SJSA1 (cell line): ENCODE measurements around the gene MTA2. TPM values are rescaled to one million over a fixed set of nuclear protein-coding genes. Genes with fewer than 3 reads are reported as not detected.
A peak's percentile ranks its signal among the peaks of the same experiment; 100 is the strongest.
"Not testable (repeated sequence)": the region's sequence is repeated elsewhere in the genome, so short reads cannot be mapped to it uniquely, and the experiment has no call there.

Source experiments
- DNase-seq, 2 experiments: peaks; one replicate each; pipeline ENCODE4 v3.0.0-alpha.2; 2015 to 2020; ENCODE audit warnings: low spot score in 2 of 2, low read depth in 1 of 2
- H3K27ac ChIP-seq: fragments of 250-450 bp; sonication (Bioruptor Pico); 2 replicates; pipeline ENCODE4 v1.5.1; 2020; ENCODE audit warnings: mild to moderate bottlenecking, moderate library complexity
- H3K27me3 ChIP-seq: fragments of 250-450 bp; sonication (Bioruptor Pico); replicated peaks from 2 replicates; pipeline ENCODE4 v1.5.1; 2020; ENCODE audit warnings: mild to moderate bottlenecking, moderate library complexity
- H3K36me3 ChIP-seq: fragments of 250-450 bp; sonication (Bioruptor Pico); 2 replicates; pipeline ENCODE4 v1.5.1; 2020; ENCODE audit warnings: mild to moderate bottlenecking
- H3K4me1 ChIP-seq: fragments of 250-450 bp; sonication (Bioruptor Pico); replicated peaks from 2 replicates; pipeline ENCODE4 v1.6.1; 2021; ENCODE audit warnings: mild to moderate bottlenecking
- H3K4me3 ChIP-seq: fragments of 250-450 bp; sonication (Bioruptor Pico); 2 replicates; pipeline ENCODE4 v1.5.1; 2020; ENCODE audit warnings: mild to moderate bottlenecking
- H3K9me3 ChIP-seq: fragments of 250-450 bp; sonication (Bioruptor Pico); replicated peaks from 2 replicates; pipeline ENCODE4 v1.5.1; 2020; ENCODE audit warnings: mild to moderate bottlenecking
- total RNA-seq: library from RNA; depleted of rRNA; stranded (reverse); fragments of >200 nt; shearing (Covaris generic); gene quantifications from 2 replicates; pipeline ENCODE4 v1.2.3, GENCODE V29; 2014

Gene MTA2
- total RNA-seq, 1 experiment from 2014 or later = 214 TPM

DNA sequence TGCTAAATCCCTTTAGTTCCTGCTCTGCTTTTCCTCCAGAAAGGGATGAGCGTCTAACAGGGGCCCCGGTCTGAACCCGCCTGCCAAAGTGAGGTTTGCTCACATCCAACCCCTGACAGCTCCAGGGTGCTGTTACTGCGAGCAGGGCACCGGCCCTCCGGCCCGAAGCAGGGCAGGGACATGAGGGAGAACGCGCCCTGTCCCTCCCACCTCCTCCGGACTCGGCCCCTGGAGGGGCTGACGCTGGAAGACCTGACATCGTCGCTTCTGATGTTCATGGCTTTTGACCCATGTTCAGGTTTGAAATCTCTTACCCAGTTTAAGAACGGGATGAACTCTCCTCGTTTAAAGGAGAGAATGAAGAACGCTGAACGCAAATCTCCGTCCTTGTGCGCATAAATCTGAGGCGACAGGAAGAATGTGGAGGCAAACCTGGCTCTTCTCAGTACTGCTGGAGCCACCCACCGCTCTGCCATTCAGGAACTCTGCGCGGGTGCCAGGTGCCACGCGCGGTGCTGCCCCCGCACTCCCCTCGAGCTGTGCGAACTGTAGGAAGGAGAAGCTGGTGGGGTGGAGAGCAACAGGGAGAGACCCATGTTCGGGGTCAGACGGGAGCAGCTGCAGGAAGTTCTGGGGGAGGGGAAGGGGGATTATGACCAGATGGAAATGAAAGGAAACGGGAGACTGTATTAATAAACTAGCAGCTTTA is 27.1 kb downstream of the MTA2 start:
- no peaks in the 10 kb centered on the region for H3K9me3 ChIP-seq
- H3K4me3 ChIP-seq = peak overlapping the region; percentile 67
- peak overlapping the region; percentile 61 for H3K27ac ChIP-seq
- H3K27me3 ChIP-seq = no peaks in the 10 kb centered on the region
- H3K36me3 ChIP-seq = peaks cover 84% of the 10 kb centered on the region
- DNase-seq = no peak
- peaks cover 23% of the 10 kb centered on the region for H3K4me1 ChIP-seq

GRCh38 chr11:62573592-62574362 is 27.9 kb downstream of the MTA2 start, which contains the start of gene EEF1G:
TSS of gene EEF1G (minus strand) at chr11:62573891. CDS start at chr11:62573842, 49 bp downstream.
- Histone ChIP-seq H3K4me1 (peaks cover 23% of the 10 kb centered on the region), H3K27ac (peak within 1 kb of the TSS; percentile 61), H3K27me3 (no peaks in the 10 kb centered on the region), H3K9me3 (no peaks in the 10 kb centered on the region), H3K36me3 (peaks cover 85% of the 10 kb centered on the region), H3K4me3 (peak within 1 kb of the TSS; percentile 67)
- peak; percentile 100 for DNase-seq

DNA sequence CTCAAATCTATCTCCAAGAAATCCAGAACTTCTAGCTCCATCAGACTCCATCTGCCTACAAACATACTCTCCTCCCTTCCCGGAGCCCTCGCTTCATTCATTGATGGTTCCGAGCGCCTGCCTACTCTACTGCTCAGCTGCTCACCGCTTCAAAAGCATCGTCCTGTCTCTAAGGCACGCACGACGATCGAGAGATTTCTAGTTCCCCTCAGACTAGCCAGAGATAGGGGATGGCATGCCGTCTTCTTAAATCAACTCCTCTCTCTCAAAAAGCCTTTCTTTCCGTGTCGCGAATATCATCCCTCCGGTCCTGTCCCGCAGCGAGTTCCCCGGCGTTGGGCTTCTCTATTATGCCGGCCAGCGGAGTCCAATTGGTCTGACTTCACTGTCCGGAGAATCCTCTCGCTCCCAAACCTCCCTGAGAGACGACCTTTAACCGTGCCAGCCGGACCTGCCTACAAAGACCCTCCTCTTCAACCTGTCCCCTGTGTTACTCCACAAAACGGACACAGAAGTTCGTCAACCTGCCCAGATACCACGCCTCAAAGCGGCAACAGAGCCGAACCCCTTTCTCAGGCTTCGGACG is 28.6 kb downstream of the MTA2 start:
- DNase-seq = no peak
- Histone ChIP-seq H3K36me3 (peaks cover 85% of the 10 kb centered on the region), H3K9me3 (no peaks in the 10 kb centered on the region)

GRCh38 chr11:62572431-62572830 is 29.2 kb downstream of the MTA2 start:
- peaks cover 23% of the 10 kb centered on the region for H3K4me1 ChIP-seq
- no peak for DNase-seq
- no peaks in the 10 kb centered on the region for H3K27me3 ChIP-seq
- H3K36me3 ChIP-seq = peaks cover 91% of the 10 kb centered on the region
- H3K9me3 ChIP-seq = no peaks in the 10 kb centered on the region
- peak overlapping the region; percentile 67 for H3K4me3 ChIP-seq
- H3K27ac ChIP-seq = no peak overlapping the region

More for the DNA sequence above, 28.6 kb downstream of the MTA2 start:
- Histone ChIP-seq H3K27ac (peak overlapping the region; percentile 47), H3K4me3 (peak overlapping the region; percentile 67), H3K27me3 (no peaks in the 10 kb centered on the region), H3K4me1 (peaks cover 23% of the 10 kb centered on the region)

GRCh38 chr11:62571493-62571892 is 30.2 kb downstream of the MTA2 start:
- H3K27ac ChIP-seq, H3K4me3 ChIP-seq, DNase-seq, H3K27me3 ChIP-seq, H3K9me3 ChIP-seq: not testable (repeated sequence)
- peaks cover 92% of the 10 kb centered on the region for H3K36me3 ChIP-seq
- peaks cover 23% of the 10 kb centered on the region for H3K4me1 ChIP-seq

GRCh38 chr11:62570903-62571302 is 30.8 kb downstream of the MTA2 start:
- H3K4me3 ChIP-seq, H3K9me3 ChIP-seq, H3K27ac ChIP-seq, H3K27me3 ChIP-seq, DNase-seq: not testable (repeated sequence)
- Histone ChIP-seq H3K36me3 (peaks cover 92% of the 10 kb centered on the region), H3K4me1 (peaks cover 23% of the 10 kb centered on the region)

GRCh38 chr11:62569611-62570010 is 32.1 kb downstream of the MTA2 start:
- Histone ChIP-seq H3K36me3 (peaks cover 94% of the 10 kb centered on the region), H3K27me3 (no peaks in the 10 kb centered on the region), H3K9me3 (no peaks in the 10 kb centered on the region), H3K27ac (no peak overlapping the region), H3K4me3 (no peak overlapping the region), H3K4me1 (peaks cover 14% of the 10 kb centered on the region)
- no peak for DNase-seq

- no peaks in the 10 kb centered on the region for H3K9me3 ChIP-seq
- H3K27me3 ChIP-seq = no peaks in the 10 kb centered on the region
- DNase-seq = no peak
- H3K4me1 ChIP-seq = peaks cover 3% of the 10 kb centered on the region
- no peak overlapping the region for H3K27ac ChIP-seq
- H3K36me3 ChIP-seq = peaks cover 100% of the 10 kb centered on the region
- H3K4me3 ChIP-seq = no peak overlapping the region
Measured at GRCh38 chr11:62567018-62567633, 34.5 kb downstream of the MTA2 start.

DNA sequence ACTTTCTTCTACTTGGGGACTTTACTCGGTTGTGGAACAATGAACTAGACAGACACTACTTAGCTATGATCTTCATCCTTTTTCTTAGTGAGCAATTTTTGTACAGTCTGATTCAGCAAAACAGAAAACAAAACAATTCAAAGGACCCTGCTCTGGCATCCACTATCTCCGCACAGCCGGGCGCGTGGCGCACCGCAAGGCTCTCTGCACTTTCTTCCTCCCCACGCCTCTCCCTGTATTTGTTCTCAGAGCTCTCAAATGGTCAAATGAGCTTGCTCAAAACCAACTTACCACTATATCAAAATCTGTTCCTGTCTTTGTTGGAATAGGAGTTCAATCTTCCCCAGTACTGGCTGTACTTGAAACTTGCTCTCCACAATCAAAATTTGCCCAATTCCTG is 35.4 kb downstream of the MTA2 start:
- Histone ChIP-seq H3K27ac (no peak overlapping the region), H3K4me1 (peaks cover 6% of the 10 kb centered on the region), H3K4me3 (no peak overlapping the region), H3K9me3 (no peaks in the 10 kb centered on the region), H3K36me3 (peaks cover 100% of the 10 kb centered on the region), H3K27me3 (no peaks in the 10 kb centered on the region)
- DNase-seq = no peak

GRCh38 chr11:62565100-62565802 is 36.4 kb downstream of the MTA2 start:
- H3K4me1 ChIP-seq = peaks cover 16% of the 10 kb centered on the region
- H3K27me3 ChIP-seq = no peaks in the 10 kb centered on the region
- H3K36me3 ChIP-seq = peaks cover 98% of the 10 kb centered on the region
- H3K27ac ChIP-seq = no peak overlapping the region
- no peak overlapping the region for H3K4me3 ChIP-seq
- DNase-seq = no peak
- no peaks in the 10 kb centered on the region for H3K9me3 ChIP-seq

GRCh38 chr11:62561677-62562230 is 39.9 kb downstream of the MTA2 start:
- H3K27me3 ChIP-seq, DNase-seq, H3K4me3 ChIP-seq, H3K27ac ChIP-seq, H3K9me3 ChIP-seq: not testable (repeated sequence)
- H3K36me3 ChIP-seq = peaks cover 98% of the 10 kb centered on the region
- peaks cover 36% of the 10 kb centered on the region for H3K4me1 ChIP-seq

DNA sequence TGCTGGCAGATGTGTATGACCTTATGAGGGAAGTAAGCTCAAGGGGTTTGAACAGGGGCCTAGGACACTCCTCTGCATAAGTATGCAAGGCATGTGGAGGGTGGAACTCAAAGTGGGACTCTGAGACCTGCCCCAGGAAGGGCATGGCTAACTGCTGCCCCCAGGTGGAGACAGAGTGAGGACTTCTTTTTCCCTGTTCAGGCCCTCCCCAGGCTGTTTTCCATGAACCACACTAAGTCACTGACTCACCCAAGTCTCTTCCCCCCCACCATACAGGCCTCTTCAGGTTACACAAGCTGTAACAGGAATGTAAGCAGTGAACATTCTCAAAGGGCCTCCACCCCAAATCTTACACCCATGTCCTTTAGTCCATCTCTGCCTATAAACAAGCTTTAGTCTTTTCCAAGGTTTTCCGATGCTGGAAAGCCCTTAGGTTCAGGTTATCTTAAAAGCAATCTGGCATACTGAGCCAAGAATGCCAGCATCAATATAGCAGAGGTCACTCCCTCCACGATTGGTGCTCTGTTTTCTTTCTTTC is 41.0 kb downstream of the MTA2 start:
- peaks cover 88% of the 10 kb centered on the region for H3K36me3 ChIP-seq
- DNase-seq = peak; percentile 99 to 100
- no peak overlapping the region for H3K4me3 ChIP-seq
- no peaks in the 10 kb centered on the region for H3K27me3 ChIP-seq
- H3K27ac ChIP-seq = peak overlapping the region; percentile 57
- peaks cover 47% of the 10 kb centered on the region for H3K4me1 ChIP-seq
- H3K9me3 ChIP-seq = no peaks in the 10 kb centered on the region

DNA sequence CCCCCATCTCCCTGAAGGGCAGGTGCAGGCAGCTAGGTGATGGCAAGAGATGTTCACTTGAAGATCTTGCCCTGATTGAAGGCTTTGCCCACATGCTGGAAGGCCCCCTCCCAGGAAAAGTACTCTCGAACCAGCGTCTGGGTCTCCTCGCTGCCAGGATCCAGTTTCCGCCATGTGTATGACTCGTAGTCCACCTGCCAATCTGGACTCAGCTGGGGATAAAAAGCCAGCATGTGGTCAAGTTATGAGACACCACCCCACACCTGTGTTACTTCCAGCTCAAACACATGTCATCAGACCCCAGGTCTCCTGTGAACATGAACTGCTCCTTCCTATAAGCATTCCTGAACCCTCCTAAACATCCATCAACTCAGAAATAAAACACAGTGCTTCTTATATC is 42.0 kb downstream of the MTA2 start:
- DNase-seq, H3K27me3 ChIP-seq, H3K4me3 ChIP-seq, H3K9me3 ChIP-seq: not testable (repeated sequence)
- Histone ChIP-seq H3K36me3 (peaks cover 81% of the 10 kb centered on the region), H3K27ac (peak overlapping the region; percentile 45), H3K4me1 (peaks cover 57% of the 10 kb centered on the region)
